ENCODE measurements around the gene CEACAM19.
"Not testable (repeated sequence)": the region's sequence is repeated elsewhere in the genome, so short reads cannot be mapped to it uniquely, and the experiment has no call there.

The CEACAM19 gene

GRCh38 chr19:44677019-44677811 lies 5.9 kb downstream of the CEACAM19 start:
- DNase-seq: no peak

DNA sequence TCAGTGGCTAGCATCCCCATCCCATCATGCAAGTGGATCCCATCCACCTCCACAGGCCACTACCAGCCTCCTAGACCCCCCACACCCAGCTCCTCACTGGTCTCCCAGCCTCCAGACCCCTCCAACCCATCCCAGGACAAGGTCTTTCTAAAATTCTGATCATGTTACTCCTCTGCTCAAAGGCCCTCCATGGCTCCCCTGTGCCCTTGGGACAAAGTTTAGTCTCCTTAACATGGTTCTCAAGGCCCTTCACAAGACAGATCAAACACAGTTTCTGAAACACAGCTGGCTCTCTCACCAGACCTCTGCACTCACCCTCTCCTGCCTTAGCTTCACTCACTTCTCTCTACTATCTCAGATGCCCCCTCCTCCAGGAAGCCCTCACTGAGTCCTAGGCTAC lies 9.3 kb downstream of the CEACAM19 start:
- DNase-seq: no peak

DNA sequence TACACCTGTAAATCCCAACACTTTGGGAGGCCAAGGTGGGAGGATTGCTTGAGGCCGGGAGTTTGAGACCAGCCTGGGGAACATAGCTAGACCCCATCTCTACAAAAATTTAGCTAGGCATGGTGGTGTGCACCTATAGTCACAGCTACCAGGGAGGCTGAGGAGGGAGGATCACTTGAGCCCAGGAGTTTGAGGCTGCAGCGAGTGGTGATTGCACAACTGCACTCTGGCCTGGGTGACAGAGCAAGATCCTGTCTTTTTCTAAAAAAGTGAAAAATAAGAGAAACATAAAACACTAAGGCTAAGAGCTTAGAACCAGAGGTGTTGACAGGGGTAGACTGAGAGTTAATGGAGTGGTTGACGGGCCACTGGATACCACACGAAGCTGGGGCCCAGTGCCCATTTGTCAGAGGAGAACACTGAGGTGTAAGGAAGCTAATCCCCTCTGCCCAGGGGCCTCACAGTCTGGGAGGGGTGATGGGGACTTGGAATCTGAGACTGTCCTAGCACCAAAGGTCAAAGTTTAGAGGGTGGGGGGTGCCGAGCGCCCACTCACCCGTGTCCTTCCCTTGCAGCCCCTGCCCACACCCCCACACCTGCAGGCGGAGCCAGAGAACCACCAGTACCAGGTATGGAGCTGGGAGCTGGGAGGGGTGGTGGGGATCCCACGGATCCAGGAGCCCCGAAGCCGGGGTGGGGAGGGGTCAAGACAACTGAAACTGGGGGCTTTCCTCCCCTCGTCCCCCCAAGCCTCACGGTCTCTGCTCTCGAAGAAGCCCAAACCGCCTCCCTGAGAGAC lies 10.9 kb downstream of the CEACAM19 start:
- DNase-seq: no peak

- no peak for DNase-seq
Observed at GRCh38 chr19:44682807-44683206, 11.5 kb downstream of the CEACAM19 start.

- DNase-seq: no peak
Observed at GRCh38 chr19:44683434-44684210, 12.3 kb downstream of the CEACAM19 start.

DNA sequence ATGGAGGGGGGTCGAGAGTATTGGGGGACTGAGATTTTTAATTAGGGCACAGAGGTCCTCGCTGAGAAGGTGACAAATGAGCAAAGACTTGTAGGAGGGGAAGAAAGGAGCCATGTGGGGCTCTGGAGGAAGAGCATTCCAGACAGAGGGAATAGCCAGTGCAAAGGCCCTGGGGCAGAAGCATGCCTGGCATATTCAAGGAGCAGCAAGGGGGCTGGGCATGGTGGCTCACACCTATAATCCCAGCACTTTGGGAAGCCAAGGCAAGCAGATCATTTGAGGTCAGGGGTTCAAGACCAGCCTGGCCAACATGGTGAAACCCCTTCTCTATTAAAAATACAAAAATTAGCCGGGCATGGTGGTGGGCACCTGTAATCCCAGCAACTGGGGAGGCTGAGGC lies 13.1 kb downstream of the CEACAM19 start:
- not testable (repeated sequence) for DNase-seq

GRCh38 chr19:44684892-44685863 lies 13.9 kb downstream of the CEACAM19 start:
- DNase-seq: no peak

DNA sequence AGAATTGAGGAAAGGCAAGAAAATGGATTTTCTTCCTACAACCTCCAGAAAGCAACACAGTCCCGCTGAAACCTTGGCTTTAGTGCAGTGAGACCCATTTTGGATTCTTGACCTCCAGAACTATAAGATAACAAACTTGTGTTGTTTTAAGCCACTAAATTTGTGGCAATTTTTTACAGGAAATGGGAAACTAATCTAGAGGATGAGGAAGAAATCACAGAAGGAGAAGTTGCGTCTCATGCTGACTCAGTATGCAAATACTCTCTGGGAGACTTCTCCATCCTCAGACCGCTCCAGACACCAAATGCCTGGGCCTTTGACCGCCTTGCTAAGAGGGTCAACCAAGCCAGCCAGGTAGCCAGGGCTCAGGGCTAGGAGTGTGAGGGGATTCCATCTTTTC lies 14.6 kb downstream of the CEACAM19 start:
- no peak for DNase-seq

- DNase-seq: no peak
Observed at GRCh38 chr19:44686896-44687295, 15.6 kb downstream of the CEACAM19 start.

DNA sequence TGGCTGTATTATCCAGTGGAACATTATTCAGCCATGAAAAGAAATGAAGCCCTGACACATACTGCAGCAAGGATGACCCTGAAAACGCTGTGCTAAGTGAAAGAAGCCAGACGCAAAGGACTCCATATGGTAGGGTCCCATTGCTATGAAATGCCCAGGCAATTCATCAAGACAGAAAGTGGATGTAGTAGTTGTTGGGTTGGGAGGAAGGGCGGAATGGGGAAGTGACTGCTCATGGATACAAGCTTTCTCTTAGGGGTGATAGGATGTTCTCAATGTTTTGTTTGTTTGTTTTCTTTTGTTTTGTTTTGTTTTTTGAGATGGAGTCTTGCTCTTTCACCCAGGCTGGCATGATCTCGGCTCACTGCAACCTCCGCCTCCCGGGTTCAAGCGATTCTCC lies 16.6 kb downstream of the CEACAM19 start:
- no peak for DNase-seq

DNA sequence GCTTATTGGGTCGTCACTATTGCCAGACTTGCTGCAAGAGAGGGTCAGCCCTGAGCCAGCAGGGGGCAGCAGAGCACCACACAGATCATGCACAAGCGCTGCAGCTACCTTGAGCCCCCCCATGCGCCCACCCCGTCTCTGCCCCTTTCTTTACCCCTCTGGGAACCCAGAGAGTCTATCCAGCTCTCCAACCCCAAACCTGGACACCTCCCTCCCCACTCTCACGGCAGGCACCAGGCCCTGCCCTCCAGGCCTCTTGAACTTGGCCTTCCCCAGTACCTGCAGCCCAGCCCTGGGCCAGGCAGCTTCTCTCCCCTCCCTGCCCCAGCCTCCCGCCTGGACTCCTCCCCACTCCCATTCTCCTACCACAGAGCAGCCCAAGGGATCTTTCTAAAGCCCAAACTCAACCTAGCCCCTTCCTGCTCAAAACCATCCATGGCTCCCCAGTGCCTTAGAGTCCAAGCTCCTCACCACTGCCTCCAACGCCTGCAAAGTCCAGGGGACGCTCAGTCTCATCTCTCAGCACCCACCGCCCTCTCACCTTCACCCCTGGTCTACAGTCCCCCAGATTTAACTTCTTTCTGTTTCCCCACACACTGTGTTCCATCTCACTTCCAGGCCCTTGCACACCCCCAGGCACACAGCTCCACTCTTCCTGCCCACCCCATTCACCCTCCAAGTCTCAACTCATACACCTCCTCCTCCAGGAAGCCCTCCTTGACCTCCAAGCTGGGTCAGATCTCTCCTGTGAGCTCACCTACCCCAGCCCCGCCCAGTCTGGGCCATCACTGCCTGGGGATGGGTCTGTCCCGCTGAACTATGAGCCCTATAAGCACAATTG lies 18.2 kb downstream of the CEACAM19 start:
- DNase-seq: peak; percentile 77

DNA sequence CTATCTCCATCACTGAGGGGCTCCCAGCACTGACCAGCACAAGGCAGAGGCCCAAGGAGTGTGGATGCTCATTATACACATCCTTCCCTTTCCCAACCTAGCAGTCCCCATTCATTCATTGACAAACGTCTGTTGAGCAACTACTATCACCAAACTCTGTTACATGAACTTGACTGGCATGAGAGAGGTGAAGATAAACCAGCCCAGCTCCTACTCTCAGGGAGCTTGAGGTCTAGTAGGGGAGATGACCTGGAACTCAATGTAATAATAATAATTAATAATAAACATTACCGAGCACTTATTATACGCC lies 18.8 kb downstream of the CEACAM19 start:
- DNase-seq: no peak

GRCh38 chr19:44692379-44692721 lies 21.1 kb downstream of the CEACAM19 start:
- DNase-seq: no peak

GRCh38 chr19:44694184-44694579 lies 22.9 kb downstream of the CEACAM19 start:
- DNase-seq: peak; percentile 27

GRCh38 chr19:44696939-44697669 lies 25.8 kb downstream of the CEACAM19 start:
- DNase-seq: no peak

DNA sequence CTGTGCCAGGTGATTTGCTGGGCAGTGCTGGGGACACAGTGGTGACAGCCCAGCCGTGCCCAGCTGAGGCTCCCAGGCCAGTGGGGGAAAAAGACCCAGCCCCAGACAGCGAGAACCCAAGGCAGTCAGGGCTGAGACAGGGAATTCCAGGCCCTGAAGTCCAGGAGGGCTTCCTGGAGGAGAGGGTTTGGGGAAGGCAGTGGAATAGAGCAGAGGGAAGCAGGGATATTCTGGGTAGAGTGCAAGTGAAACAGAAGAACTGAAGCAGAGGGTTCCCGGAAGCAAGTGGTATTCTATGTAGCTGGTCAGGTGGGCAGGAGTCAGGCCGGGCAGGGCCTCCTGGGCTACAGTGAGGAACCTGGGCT lies 26.4 kb downstream of the CEACAM19 start:
- DNase-seq: no peak

DNA sequence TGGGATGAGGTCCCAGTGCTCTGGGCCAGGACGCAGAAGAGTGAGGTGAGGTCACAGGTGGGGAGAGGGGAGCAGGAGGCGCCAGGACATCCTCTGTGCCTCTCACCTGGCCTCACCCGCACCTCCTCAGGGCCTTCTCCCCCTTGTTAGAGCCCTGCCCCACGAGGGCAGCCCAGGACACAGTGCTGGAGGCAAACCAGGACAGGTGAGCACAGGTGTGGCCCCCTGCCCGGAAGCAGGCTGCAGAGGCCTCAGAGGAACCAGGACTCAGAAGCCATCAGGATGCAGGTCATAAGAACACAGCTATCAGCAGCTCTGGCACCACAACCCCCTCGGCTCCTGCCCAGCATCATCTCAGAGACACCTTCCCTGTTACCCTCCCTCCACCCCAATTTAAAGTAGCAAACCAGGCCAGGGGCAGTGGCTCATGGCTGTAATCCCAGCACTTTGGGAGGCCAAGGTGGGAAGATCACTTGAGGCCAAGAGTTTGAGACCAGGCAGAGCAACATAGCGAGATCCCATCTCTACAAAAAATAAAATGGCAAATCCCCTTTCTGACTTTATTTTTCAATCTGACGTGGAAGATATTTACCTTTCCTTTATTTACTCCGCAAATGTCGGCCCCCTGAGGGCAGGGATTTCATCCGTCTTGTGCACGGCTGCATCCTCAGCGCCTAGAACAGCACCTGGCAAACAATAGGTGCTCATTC lies 27.4 kb downstream of the CEACAM19 start, which contains the start of gene CEACAM16:
CEACAM16 (plus strand) TSS at position 660 of the 710 bp plus-strand sequence. CDS start 2,306 bp downstream, outside the sequence.
- DNase-seq: no peak

- DNase-seq: no peak
Observed at GRCh38 chr19:44700547-44700946, 29.3 kb downstream of the CEACAM19 start.

DNA sequence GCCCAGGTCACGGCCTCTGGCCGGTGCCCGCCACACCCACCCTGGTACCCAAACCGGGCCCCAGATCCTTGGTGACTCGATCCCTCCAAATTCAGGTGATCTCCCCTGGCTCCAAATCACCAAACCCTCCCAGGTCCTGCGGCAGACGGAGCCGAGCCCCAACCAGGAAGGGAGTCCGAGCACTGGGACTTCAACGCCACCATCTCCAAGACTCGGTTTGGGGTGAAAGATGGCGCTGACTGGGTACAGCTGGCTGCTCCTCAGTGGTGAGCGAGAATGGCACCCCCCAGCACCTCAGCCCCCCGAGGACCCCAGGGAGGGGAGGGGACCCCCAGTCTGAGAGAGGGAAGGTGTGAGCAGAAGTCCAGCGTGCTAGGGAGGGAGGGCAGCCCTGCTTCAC lies 29.9 kb downstream of the CEACAM19 start:
- DNase-seq: no peak

DNA sequence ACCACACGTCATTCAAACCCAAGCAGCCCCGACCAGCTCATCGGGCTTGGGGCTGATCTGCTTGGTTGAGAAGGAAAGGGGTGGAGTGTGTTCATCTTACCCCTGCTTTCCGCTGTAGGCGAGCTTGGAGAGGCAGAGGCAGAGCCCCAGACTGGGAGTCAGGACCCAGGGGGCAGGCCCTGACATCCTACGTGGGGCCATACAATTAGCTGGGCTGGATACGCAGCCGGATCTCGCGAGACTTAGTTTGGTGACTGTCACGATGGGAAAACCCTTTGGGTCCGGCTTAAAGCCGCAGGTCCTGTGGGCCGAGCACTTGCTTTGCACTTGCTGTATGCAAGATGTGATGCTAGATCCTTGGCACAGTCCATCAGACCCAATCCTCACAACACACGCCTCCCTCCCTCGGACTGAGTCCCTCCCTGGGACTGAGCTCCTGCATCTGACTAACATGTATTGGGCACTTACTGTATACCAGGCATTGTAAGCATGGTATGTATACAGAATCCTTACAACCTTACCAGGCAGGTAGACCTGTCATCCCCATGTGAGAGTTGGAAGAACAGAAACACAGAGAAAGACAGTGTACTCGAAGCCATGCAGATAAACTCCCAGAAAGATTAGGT lies 31.4 kb downstream of the CEACAM19 start:
- no peak for DNase-seq

All from CD4-positive, alpha-beta T cell treated with Interleukin-12 subunit alpha and Interleukin-12 subunit beta, for 1 hour (primary cell).